Activated effector memory CD4-positive, alpha-beta T cell treated with anti-CD3 and anti-CD28 coated beads, Interleukin-2, amount 50 U/mL, for 16 hours (primary cell): ENCODE measurements around the gene MAK.
"Not testable (repeated sequence)": the region's sequence is repeated elsewhere in the genome, so short reads cannot be mapped to it uniquely, and the experiment has no call there.

Experiments used
- DNase-seq: peaks from one replicate; pipeline ENCODE4 v3.0.0-alpha.2; 2020

Gene MAK

GRCh38 chr6:10852361-10852960, 14.1 kb upstream of the MAK start:
- DNase-seq = no peak

GRCh38 chr6:10850728-10851127, 12.4 kb upstream of the MAK start:
- DNase-seq = no peak

GRCh38 chr6:10849901-10850300, 11.6 kb upstream of the MAK start:
- no peak for DNase-seq

- DNase-seq = no peak
These were observed 9.3 kb upstream of the MAK start for GRCh38 chr6:10847684-10848083.

GRCh38 chr6:10843554-10843953, 5.2 kb upstream of the MAK start:
- DNase-seq = no peak

GRCh38 chr6:10838794-10839333, 525 bp upstream of the MAK start:
- no peak for DNase-seq

GRCh38 chr6:10837622-10837994, 731 bp downstream of the MAK start:
- no peak for DNase-seq

GRCh38 chr6:10837009-10837621, 1.2 kb downstream of the MAK start:
- DNase-seq = peak; percentile 67

- DNase-seq = no peak
These were observed 3.5 kb downstream of the MAK start for GRCh38 chr6:10834823-10835222.

GRCh38 chr6:10831609-10832008, 6.7 kb downstream of the MAK start:
- no peak for DNase-seq

GRCh38 chr6:10824819-10825218, 13.5 kb downstream of the MAK start:
- DNase-seq = no peak

- no peak for DNase-seq
These were observed 14.0 kb downstream of the MAK start for GRCh38 chr6:10824297-10824696.

GRCh38 chr6:10814176-10814575, 24.2 kb downstream of the MAK start:
- not testable (repeated sequence) for DNase-seq

- DNase-seq = no peak
These were observed 29.2 kb downstream of the MAK start for GRCh38 chr6:10809098-10809497.

GRCh38 chr6:10808376-10808775, 30.0 kb downstream of the MAK start:
- DNase-seq = no peak

- DNase-seq = peak; percentile 86
These were observed 37.0 kb downstream of the MAK start for GRCh38 chr6:10801224-10801848.

- no peak for DNase-seq
These were observed 37.5 kb downstream of the MAK start for GRCh38 chr6:10800810-10801209.

GRCh38 chr6:10794239-10794638, 44.1 kb downstream of the MAK start:
- DNase-seq = no peak

- no peak for DNase-seq
These were observed 44.6 kb downstream of the MAK start for GRCh38 chr6:10793695-10794094.

GRCh38 chr6:10793035-10793434, 45.3 kb downstream of the MAK start:
- no peak for DNase-seq

GRCh38 chr6:10792101-10792500, 46.2 kb downstream of the MAK start:
- no peak for DNase-seq

- no peak for DNase-seq
These were observed 46.7 kb downstream of the MAK start for GRCh38 chr6:10791673-10792072.

GRCh38 chr6:10779076-10779475, 59.3 kb downstream of the MAK start:
- DNase-seq = no peak

- no peak for DNase-seq
These were observed 60.1 kb downstream of the MAK start for GRCh38 chr6:10778230-10778629.
